PFSK-1 (cell line): ENCODE data around the gene CREBRF.

Experiments
- POLR2AphosphoS5 ChIP-seq: IDR thresholded peaks from 2 replicates; pipeline ENCODE4 v1.6.1; 2012; ENCODE audit warnings: low read depth, mild to moderate bottlenecking, control low read depth, low read length, moderate library complexity
- REST ChIP-seq, 2 experiments: IDR thresholded peaks; 2 replicates each; pipeline versions ENCODE4 v1.6.1 to v1.8.0; 2011 to 2012; ENCODE audit warnings: low read depth in 2 of 2, low read length in 2 of 2, control low read depth in 1 of 2, inconsistent platforms in 1 of 2, mild to moderate bottlenecking in 1 of 2, moderate library complexity in 1 of 2; ENCODE audit not compliant: insufficient read depth in 1 of 2
- TAF1 ChIP-seq: IDR thresholded peaks from 2 replicates; pipeline ENCODE4 v1.6.1; 2012; ENCODE audit warnings: low read length, control low read depth, borderline replicate concordance; ENCODE audit not compliant: insufficient read depth

DNA sequence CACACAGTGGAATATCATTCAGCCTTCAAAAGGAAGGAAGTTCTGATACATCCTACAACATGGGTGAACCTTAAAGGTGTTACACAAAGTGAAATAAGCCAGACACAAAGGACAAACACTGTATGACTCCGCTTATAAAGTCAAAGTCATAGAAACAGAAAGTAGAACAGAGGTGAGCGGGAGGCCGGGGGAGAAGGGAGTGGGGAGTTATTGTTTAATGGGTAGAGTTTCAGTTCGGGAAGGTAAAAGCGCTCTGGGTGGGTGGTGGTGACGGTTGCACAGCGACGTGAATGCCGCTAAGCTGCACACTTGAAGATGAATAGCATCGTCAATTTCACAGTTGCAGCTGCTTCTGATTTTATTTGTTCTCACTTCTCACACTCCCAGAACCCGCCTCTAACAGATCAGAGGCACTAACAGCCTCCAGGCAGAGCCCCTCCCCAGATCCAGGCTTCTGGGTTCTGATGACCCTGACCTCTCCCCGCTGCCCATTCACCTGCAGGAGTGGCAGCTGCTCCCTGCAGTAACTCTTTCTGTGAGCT lies 122.3 kb downstream of the CREBRF start:
- no peak for TF ChIP-seq TAF1
- TF ChIP-seq POLR2AphosphoS5: no peak
- no peak for TF ChIP-seq REST (IDR thresholded peaks at IDR 0.05; ENCODE audit: insufficient read depth in 1 of 2, low read depth in 2 of 2, low read length in 2 of 2)
